ENCODE data around the gene C1orf94. TPM values are rescaled to one million over a fixed set of nuclear protein-coding genes. Genes with fewer than 3 reads are reported as not detected.

C1orf94 gene
- total and polyA plus RNA-seq, 2 experiments from 2014 or later, result 4.3 to 5.3 TPM

- no peaks in the 10 kb centered on the region for H3K9me3 Mint-ChIP-seq
- Histone ChIP-seq H2AFZ (no peak overlapping the region), H3K4me1 (ENCODE audit: insufficient read depth) (peaks cover 27% of the 10 kb centered on the region), H3K27ac (ENCODE audit: low read depth) (no peak overlapping the region), H3K36me3 (ENCODE audit: insufficient read depth) (no peaks in the 10 kb centered on the region; the same call in 1 of the 2 replicates), H3K27me3 (ENCODE audit: insufficient read depth) (no peaks in the 10 kb centered on the region), H3K4me3 (no peak overlapping the region), H3K79me2 (replicated peaks; ENCODE audit: insufficient read depth) (peaks cover 48% of the 10 kb centered on the region), H3K9me2 (ENCODE audit: insufficient read depth) (no peaks in the 10 kb centered on the region), H4K20me1 (replicated peaks; ENCODE audit: insufficient read depth) (peaks cover 29% of the 10 kb centered on the region), H3F3A (replicated peaks; ENCODE audit: low read depth) (no peaks in the 10 kb centered on the region), H3K4me2 (no peak overlapping the region)
- peaks cover 12% of the 10 kb centered on the region; the same call in 2 of the 3 replicates for H3K36me3 Mint-ChIP-seq (ENCODE audit: low read depth)
- ATAC-seq (no peak), DNase-seq (ENCODE audit: low spot score) (no peak)
- peaks cover 57% of the 10 kb centered on the region for H3K4me1 Mint-ChIP-seq
- peaks cover 11% of the 10 kb centered on the region for H3K27me3 Mint-ChIP-seq (ENCODE audit: insufficient read depth, low read depth, poor library complexity)
- no peak overlapping the region for H3K4me3 Mint-ChIP-seq
- no peak overlapping the region for H3K27ac Mint-ChIP-seq
- no peak for TF ChIP-seq JUNB (IDR thresholded peaks at IDR 0.05; ENCODE audit: unreplicated experiment)
- no peak for TF ChIP-seq ETS1 (IDR thresholded peaks at IDR 0.05)
- no peak for TF ChIP-seq STAT1 (IDR thresholded peaks at IDR 0.05; ENCODE audit: unreplicated experiment)
- no peak for TF ChIP-seq REST (IDR thresholded peaks at IDR 0.05; ENCODE audit: unreplicated experiment)
- TF ChIP-seq ZNF331 (CRISPR knock-in tag; IDR thresholded peaks at IDR 0.05; ENCODE audit: low read depth), result no peak
- no peak for TF ChIP-seq CTCF (conservative IDR thresholded peaks at IDR 0.05; ENCODE audit: low read depth in 2 of 2)
- no peak for TF ChIP-seq POLR2AphosphoS5 (IDR thresholded peaks at IDR 0.05; ENCODE audit: low read depth)
- no peak for TF ChIP-seq ZNF462 (CRISPR knock-in tag; IDR thresholded peaks at IDR 0.05)
- TF ChIP-seq EZH2 (IDR thresholded peaks at IDR 0.05; ENCODE audit: low read depth, unreplicated experiment), result no peak
- no peak for TF ChIP-seq NANOG (IDR thresholded peaks at IDR 0.05; ENCODE audit: borderline replicate concordance)
- no peak for TF ChIP-seq ZNF114 (CRISPR knock-in tag; IDR thresholded peaks at IDR 0.05)
- no peak for TF ChIP-seq CREB1 (CRISPR knock-in tag; IDR thresholded peaks at IDR 0.05; ENCODE audit: low read depth)
- no peak for TF ChIP-seq EZH2phosphoT487 (IDR thresholded peaks at IDR 0.05; ENCODE audit: unreplicated experiment)
Observed at GRCh38 chr1:34144766-34145165, 31.9 kb upstream of the C1orf94 start.

Data from GM23338 (cell line).